ENCODE data around the gene RBBP4. TPM values are rescaled to one million over a fixed set of nuclear protein-coding genes. Genes with fewer than 3 reads are reported as not detected.
A peak's percentile ranks its signal among the peaks of the same experiment; 100 is the strongest.
"Not testable (repeated sequence)": the region's sequence is repeated elsewhere in the genome, so short reads cannot be mapped to it uniquely, and the experiment has no call there.

Gene RBBP4
- total and polyA plus RNA-seq, 2 donors from 2014 or later = 49.5 to 177 TPM

GRCh38 chr1:32705516-32705915, 54.5 kb downstream of the RBBP4 start:
- Histone ChIP-seq H3K27ac (ENCODE audit: low read depth in 2 of 2, low read length in 2 of 2) (no peak overlapping the region), H3K36me3 (ENCODE audit: control insufficient read depth in 2 of 3, insufficient read depth in 3 of 3, low read length in 3 of 3) (no peaks in the 10 kb centered on the region), H3K9me3 (ENCODE audit: control insufficient read depth in 2 of 3, insufficient read depth in 1 of 3, low read length in 3 of 3) (no peaks in the 10 kb centered on the region), H3K4me3 (ENCODE audit: low read length in 3 of 3) (no peak overlapping the region), H3K9ac (ENCODE audit: low read length in 3 of 3) (no peak overlapping the region), H3K27me3 (ENCODE audit: control insufficient read depth, insufficient read depth, low read length) (no peaks in the 10 kb centered on the region), H3K4me1 (ENCODE audit: control insufficient read depth in 2 of 3, insufficient read depth in 2 of 3, low read depth in 1 of 3, low read length in 3 of 3) (peaks cover 0 to 10% (median 6%) of the 10 kb centered on the region in 3 donors)
- no peak for FAIRE-seq
- intact Hi-C loops (cut with DNase I) = no loop called here
- no peak for TF ChIP-seq CTCF (IDR thresholded peaks at IDR 0.05; ENCODE audit: borderline replicate concordance, extremely low read depth, insufficient read depth)
- DNase-seq = peak in 1 of 5 donors; percentile 37

- intact Hi-C loops (cut with DNase I) = no loop called here
- FAIRE-seq (no peak), DNase-seq (no peak)
- Histone ChIP-seq H3K36me3 (ENCODE audit: control insufficient read depth in 2 of 3, insufficient read depth in 3 of 3, low read length in 3 of 3) (no peaks in the 10 kb centered on the region), H3K4me1 (ENCODE audit: control insufficient read depth in 2 of 3, insufficient read depth in 2 of 3, low read depth in 1 of 3, low read length in 3 of 3) (peaks cover 0 to 10% (median 6%) of the 10 kb centered on the region in 3 donors), H3K9ac (ENCODE audit: low read length in 3 of 3) (no peak overlapping the region), H3K4me3 (ENCODE audit: low read length in 3 of 3) (no peak overlapping the region), H3K27ac (ENCODE audit: low read depth in 2 of 2, low read length in 2 of 2) (no peak overlapping the region), H3K9me3 (ENCODE audit: control insufficient read depth in 2 of 3, insufficient read depth in 1 of 3, low read length in 3 of 3) (no peaks in the 10 kb centered on the region), H3K27me3 (ENCODE audit: control insufficient read depth, insufficient read depth, low read length) (no peaks in the 10 kb centered on the region)
- TF ChIP-seq CTCF (IDR thresholded peaks at IDR 0.05; ENCODE audit: borderline replicate concordance, extremely low read depth, insufficient read depth) = no peak
Observed at GRCh38 chr1:32706491-32706890, 55.5 kb downstream of the RBBP4 start.

- Histone ChIP-seq H3K9me3 (ENCODE audit: control insufficient read depth in 2 of 3, insufficient read depth in 1 of 3, low read length in 3 of 3) (no peaks in the 10 kb centered on the region), H3K9ac (ENCODE audit: low read length in 3 of 3) (no peak overlapping the region), H3K4me3 (ENCODE audit: low read length in 3 of 3) (no peak overlapping the region), H3K36me3 (ENCODE audit: control insufficient read depth in 2 of 3, insufficient read depth in 3 of 3, low read length in 3 of 3) (no peaks in the 10 kb centered on the region), H3K27ac (ENCODE audit: low read depth in 2 of 2, low read length in 2 of 2) (no peak overlapping the region), H3K27me3 (ENCODE audit: control insufficient read depth, insufficient read depth, low read length) (no peaks in the 10 kb centered on the region), H3K4me1 (ENCODE audit: control insufficient read depth in 2 of 3, insufficient read depth in 2 of 3, low read depth in 1 of 3, low read length in 3 of 3) (peaks cover 0 to 2% (median 0%) of the 10 kb centered on the region in 3 donors)
- FAIRE-seq = no peak
- intact Hi-C loops (cut with DNase I) = no loop called here
- no peak for TF ChIP-seq CTCF (IDR thresholded peaks at IDR 0.05; ENCODE audit: borderline replicate concordance, extremely low read depth, insufficient read depth)
- DNase-seq = peak in 3 of 5 donors; percentile 33 to 38 (median 36)
Observed at GRCh38 chr1:32709075-32709474, 58.1 kb downstream of the RBBP4 start.

GRCh38 chr1:32709476-32709875, 58.5 kb downstream of the RBBP4 start:
- intact Hi-C loops (cut with DNase I) = no loop called here
- H3K9me3 ChIP-seq (ENCODE audit: control insufficient read depth in 2 of 3, insufficient read depth in 1 of 3, low read length in 3 of 3) = no peaks in the 10 kb centered on the region
- H3K27ac ChIP-seq (ENCODE audit: low read depth in 2 of 2, low read length in 2 of 2) = no peak overlapping the region
- no peaks in the 10 kb centered on the region for H3K36me3 ChIP-seq (ENCODE audit: control insufficient read depth in 2 of 3, insufficient read depth in 3 of 3, low read length in 3 of 3)
- no peak for TF ChIP-seq CTCF (IDR thresholded peaks at IDR 0.05; ENCODE audit: borderline replicate concordance, extremely low read depth, insufficient read depth)
- H3K4me3 ChIP-seq (ENCODE audit: low read length in 3 of 3) = no peak overlapping the region
- no peaks in the 10 kb centered on the region for H3K27me3 ChIP-seq (ENCODE audit: control insufficient read depth, insufficient read depth, low read length)
- no peak for FAIRE-seq
- DNase-seq = no peak
- peaks cover 0 to 2% (median 0%) of the 10 kb centered on the region in 3 donors for H3K4me1 ChIP-seq (ENCODE audit: control insufficient read depth in 2 of 3, insufficient read depth in 2 of 3, low read depth in 1 of 3, low read length in 3 of 3)
- H3K9ac ChIP-seq (ENCODE audit: low read length in 3 of 3) = no peak overlapping the region

- not testable (repeated sequence) for H3K4me1 ChIP-seq (ENCODE audit: control insufficient read depth in 2 of 3, insufficient read depth in 2 of 3, low read depth in 1 of 3, low read length in 3 of 3); H3K9ac ChIP-seq (ENCODE audit: low read length in 3 of 3); DNase-seq; H3K4me3 ChIP-seq (ENCODE audit: low read length in 3 of 3); FAIRE-seq; H3K9me3 ChIP-seq (ENCODE audit: control insufficient read depth in 2 of 3, insufficient read depth in 1 of 3, low read length in 3 of 3); H3K27ac ChIP-seq (ENCODE audit: low read depth in 2 of 2, low read length in 2 of 2); H3K36me3 ChIP-seq (ENCODE audit: control insufficient read depth in 2 of 3, insufficient read depth in 3 of 3, low read length in 3 of 3); H3K27me3 ChIP-seq (ENCODE audit: control insufficient read depth, insufficient read depth, low read length)
- intact Hi-C loops (cut with DNase I) = loop anchor here (5.0 kb wide), 1 partner anchor 61 kb away; no protein-coding TSS in a partner anchor
Observed at GRCh38 chr1:32711221-32711620, 60.2 kb downstream of the RBBP4 start.

Data from kidney (tissue), 14 donors.